WTC11 (cell line): Measurements from ENCODE around the gene SETX. TPM values are rescaled to one million over a fixed set of nuclear protein-coding genes. Genes with fewer than 3 reads are reported as not detected.

Experiments
- ATAC-seq: fragments of 200-7000 bp; cut with Tn5 transposase; 2 replicates; pipeline ENCODE4 v1.10.0; 2021; ENCODE audit warnings: mild to moderate bottlenecking, moderate library complexity
- CTCF ChIA-PET: fragments of 300-600 bp; sonication (Branson Sonifier 250); formaldehyde crosslinking; loops from one replicate; lab custom pipeline; 2021; ENCODE audit warnings: antibody characterized with exemption; lab: Charles Lee
- POLR2A ChIA-PET: fragments of 350-600 bp; sonication (Branson Sonifier 250); formaldehyde crosslinking; loops from one replicate; lab custom pipeline; 2021; ENCODE audit warnings: antibody characterized with exemption; lab: Charles Lee
- DNase-seq: peaks from one replicate; pipeline ENCODE4 v3.0.0; 2021; ENCODE audit warnings: low spot score
- H3K27ac Mint-ChIP-seq: 2 replicates; pipeline ENCODE4 v1.8.0; 2021; ENCODE audit warnings: mixed read lengths
- H3K27me3 Mint-ChIP-seq: 2 replicates; pipeline ENCODE4 v1.8.0; 2021; ENCODE audit warnings: low read depth, mild to moderate bottlenecking, moderate library complexity, mixed read lengths
- H3K36me3 Mint-ChIP-seq: 2 replicates; pipeline ENCODE4 v1.8.0; 2021; ENCODE audit warnings: mixed read lengths
- H3K4me1 Mint-ChIP-seq: 2 replicates; pipeline ENCODE4 v1.8.0; 2022; ENCODE audit warnings: mixed read lengths
- H3K4me3 Mint-ChIP-seq: 2 replicates; pipeline ENCODE4 v1.8.0; 2021; ENCODE audit warnings: mild to moderate bottlenecking, moderate library complexity, mixed read lengths
- H3K9me3 Mint-ChIP-seq: 2 replicates; pipeline ENCODE4 v1.8.0; 2021; ENCODE audit warnings: mixed read lengths
- ATF3 ChIP-seq: sonication (generic); formaldehyde crosslinking; conservative IDR thresholded peaks from 2 replicates; pipeline ENCODE4 v1.8.1; 2022; ENCODE audit warnings: mild to moderate bottlenecking, missing genetic modification reagents
- ATF6 ChIP-seq: sonication (generic); formaldehyde crosslinking; IDR thresholded peaks from 2 replicates; pipeline ENCODE4 v1.8.1; 2023; ENCODE audit warnings: mild to moderate bottlenecking, missing genetic modification reagents
- E2F1 ChIP-seq: sonication (generic); formaldehyde crosslinking; IDR thresholded peaks from 2 replicates; pipeline ENCODE4 v1.8.0; 2022; ENCODE audit warnings: mild to moderate bottlenecking, missing genetic modification reagents
- E2F4 ChIP-seq: sonication (generic); formaldehyde crosslinking; IDR thresholded peaks from 2 replicates; pipeline ENCODE4 v1.8.1; 2022; ENCODE audit warnings: low read depth, mild to moderate bottlenecking, moderate library complexity, missing genetic modification reagents, borderline replicate concordance
- FOXP1 ChIP-seq: sonication (generic); formaldehyde crosslinking; IDR thresholded peaks from 2 replicates; pipeline ENCODE4 v1.8.0; 2022; ENCODE audit warnings: missing genetic modification reagents, mild to moderate bottlenecking, moderate library complexity, borderline replicate concordance
- IRF1 ChIP-seq: sonication (generic); formaldehyde crosslinking; IDR thresholded peaks from 2 replicates; pipeline ENCODE4 v1.8.0; 2023; ENCODE audit warnings: missing genetic modification reagents
- KAT7 ChIP-seq: sonication (generic); formaldehyde crosslinking; IDR thresholded peaks from 2 replicates; pipeline ENCODE4 v1.8.1; 2023; ENCODE audit warnings: missing genetic modification reagents, mild to moderate bottlenecking, borderline replicate concordance
- NR3C1 ChIP-seq: sonication (generic); formaldehyde crosslinking; conservative IDR thresholded peaks from 2 replicates; pipeline ENCODE4 v1.8.1; 2023; ENCODE audit warnings: low read depth, mild to moderate bottlenecking, missing genetic modification reagents
- RELA ChIP-seq: sonication (generic); formaldehyde crosslinking; IDR thresholded peaks from 2 replicates; pipeline ENCODE4 v1.8.1; 2022; ENCODE audit warnings: missing genetic modification reagents, mild to moderate bottlenecking, borderline replicate concordance
- SOX15 ChIP-seq: fragments of 250-450 bp; sonication (Bioruptor Pico); IDR thresholded peaks from 2 replicates; pipeline ENCODE4 v1.9.0; 2021; ENCODE audit warnings: mild to moderate bottlenecking
- TCF7 ChIP-seq: sonication (generic); formaldehyde crosslinking; IDR thresholded peaks from 2 replicates; pipeline ENCODE4 v1.8.0; 2022; ENCODE audit warnings: mild to moderate bottlenecking, low read depth, missing genetic modification reagents, moderate library complexity
- ZNF138 ChIP-seq: sonication (generic); formaldehyde crosslinking; conservative IDR thresholded peaks from 2 replicates; pipeline ENCODE4 v1.8.1; 2022; ENCODE audit warnings: mild to moderate bottlenecking, moderate library complexity, missing genetic modification reagents
- ZNF281 ChIP-seq: sonication (generic); formaldehyde crosslinking; IDR thresholded peaks from 2 replicates; pipeline ENCODE4 v1.8.0; 2023; ENCODE audit warnings: mild to moderate bottlenecking, missing genetic modification reagents
- ZNF396 ChIP-seq: fragments of 250-450 bp; sonication (Bioruptor Pico); IDR thresholded peaks from 2 replicates; pipeline ENCODE4 v1.8.0; 2021; ENCODE audit warnings: mild to moderate bottlenecking, moderate library complexity, borderline replicate concordance
- ZNF425 ChIP-seq: fragments of 250-450 bp; sonication (Bioruptor Pico); conservative IDR thresholded peaks from 2 replicates; pipeline ENCODE4 v1.9.0; 2021; ENCODE audit warnings: mild to moderate bottlenecking
- ZNF532 ChIP-seq: fragments of 250-450 bp; sonication (Bioruptor Pico); IDR thresholded peaks from 2 replicates; pipeline ENCODE4 v1.9.0; 2021; ENCODE audit warnings: mild to moderate bottlenecking, borderline replicate concordance
- total RNA-seq: library from RNA; stranded (reverse); gene quantifications from 3 replicates; pipeline ENCODE4 v1.2.3, GENCODE V29; 2021

The SETX gene
- total RNA-seq, 1 experiment from 2014 or later, result 30.1 TPM

GRCh38 chr9:132250324-132251262 lies 104.2 kb downstream of the SETX start:
- Mint-ChIP-seq H3K36me3 (peaks cover 18% of the 10 kb centered on the region), H3K27me3 (peaks cover 15% of the 10 kb centered on the region), H3K4me1 (peaks cover 5% of the 10 kb centered on the region; the same call in 1 of the 2 replicates), H3K4me3 (no peak overlapping the region), H3K27ac (no peak overlapping the region)
- POLR2A ChIA-PET, result no interaction called here
- CTCF ChIA-PET, result interaction anchor here (1.0 to 3.5 kb wide), 2 partner anchors 9 kb away, joined by 3 to 26 read pairs; no protein-coding TSS in a partner anchor
- no peak for TF ChIP-seq IRF1 (CRISPR knock-in tag)
- no peak for TF ChIP-seq NR3C1 (CRISPR knock-in tag)
- no peak for TF ChIP-seq KAT7
- TF ChIP-seq E2F1 (CRISPR knock-in tag), result no peak
- TF ChIP-seq ATF6 (CRISPR knock-in tag), result no peak
- no peak for TF ChIP-seq TCF7
- no peak for TF ChIP-seq ZNF532 (CRISPR knock-in tag)
- no peak for TF ChIP-seq E2F4 (CRISPR knock-in tag)
- no peak for TF ChIP-seq ZNF138
- no peak for TF ChIP-seq ZNF396 (CRISPR knock-in tag)
- no peak for TF ChIP-seq RELA (CRISPR knock-in tag)
- TF ChIP-seq FOXP1, result no peak
- no peak for TF ChIP-seq ZNF425 (CRISPR knock-in tag)
- no peak for TF ChIP-seq ZNF281
- no peak for TF ChIP-seq SOX15 (CRISPR knock-in tag)
- no peak for TF ChIP-seq ATF3
- TF ChIP-seq, all 79 proteins: peak for 0
- DNase-seq (no peak), ATAC-seq (no peak)
- peaks cover 16% of the 10 kb centered on the region for H3K9me3 Mint-ChIP-seq
